Measurements from ENCODE around the gene FAF1.

The FAF1 gene

GRCh38 chr1:50705041-50705440 is 255.0 kb downstream of the FAF1 start:
- DNase-seq (ENCODE audit: low spot score) = no peak
- in situ Hi-C loops (cut with MboI; ENCODE audit: low pct_unique_long_range_greater_than_20kb, low sequenced_read_pairs, unreplicated experiment) = no loop called here
- no peak for TF ChIP-seq CTCF (IDR thresholded peaks at IDR 0.05; ENCODE audit: extremely low read depth, insufficient read depth, missing control alignments)

- TF ChIP-seq CTCF (IDR thresholded peaks at IDR 0.05; ENCODE audit: extremely low read depth, insufficient read depth, missing control alignments) = peak; percentile 69
- in situ Hi-C loops (cut with MboI; ENCODE audit: low pct_unique_long_range_greater_than_20kb, low sequenced_read_pairs, unreplicated experiment) = no loop called here
- peak; percentile 37 for DNase-seq (ENCODE audit: low spot score)
Measured at GRCh38 chr1:50704126-50704525, 255.9 kb downstream of the FAF1 start.

GRCh38 chr1:50703240-50703639 is 256.8 kb downstream of the FAF1 start:
- TF ChIP-seq CTCF (IDR thresholded peaks at IDR 0.05; ENCODE audit: extremely low read depth, insufficient read depth, missing control alignments) = no peak
- in situ Hi-C loops (cut with MboI; ENCODE audit: low pct_unique_long_range_greater_than_20kb, low sequenced_read_pairs, unreplicated experiment) = no loop called here
- no peak for DNase-seq (ENCODE audit: low spot score)

GRCh38 chr1:50702395-50702794 is 257.7 kb downstream of the FAF1 start:
- TF ChIP-seq CTCF (IDR thresholded peaks at IDR 0.05; ENCODE audit: extremely low read depth, insufficient read depth, missing control alignments) = no peak
- no peak for DNase-seq (ENCODE audit: low spot score)
- in situ Hi-C loops (cut with MboI; ENCODE audit: low pct_unique_long_range_greater_than_20kb, low sequenced_read_pairs, unreplicated experiment) = no loop called here

- TF ChIP-seq CTCF (IDR thresholded peaks at IDR 0.05; ENCODE audit: extremely low read depth, insufficient read depth, missing control alignments) = no peak
- in situ Hi-C loops (cut with MboI; ENCODE audit: low pct_unique_long_range_greater_than_20kb, low sequenced_read_pairs, unreplicated experiment) = no loop called here
- no peak for DNase-seq (ENCODE audit: low spot score)
Measured at GRCh38 chr1:50701706-50702317, 258.3 kb downstream of the FAF1 start.

GRCh38 chr1:50700621-50701020 is 259.4 kb downstream of the FAF1 start:
- in situ Hi-C loops (cut with MboI; ENCODE audit: low pct_unique_long_range_greater_than_20kb, low sequenced_read_pairs, unreplicated experiment) = no loop called here
- no peak for TF ChIP-seq CTCF (IDR thresholded peaks at IDR 0.05; ENCODE audit: extremely low read depth, insufficient read depth, missing control alignments)
- no peak for DNase-seq (ENCODE audit: low spot score)
